Gastroesophageal sphincter (tissue), 4 donors: ENCODE results near the gene SPECC1L. TPM values are rescaled to one million over a fixed set of nuclear protein-coding genes. Genes with fewer than 3 reads are reported as not detected.

Experiments used
- ATAC-seq: fragments of 150-250 bp; one replicate; pipeline ENCODE4 v1.9.1; 2016; ENCODE audit warnings: mild to moderate bottlenecking, moderate library complexity
- H3K27ac ChIP-seq, 4 donors: fragments of 200-600 bp; sonication (generic) in 3 of 4; 1 replicate in 3 of 4; 2 replicates in 1 of 4; pipeline ENCODE4 v1.5.1; 2016 to 2019
- H3K27me3 ChIP-seq: fragments of 200-600 bp; sonication (generic); one replicate; pipeline ENCODE4 v1.5.1; 2019
- H3K36me3 ChIP-seq, 2 donors: fragments of 200-600 bp; sonication (generic); one replicate each; pipeline ENCODE4 v1.5.1; 2019; ENCODE audit warnings: control low read depth in 1 of 2
- H3K4me1 ChIP-seq, 3 donors: fragments of 200-600 bp; sonication (generic); 1 replicate in 2 of 3; 2 replicates in 1 of 3; pipeline ENCODE4 v1.5.1; 2016 to 2019; ENCODE audit warnings: control low read depth in 2 of 3
- H3K4me3 ChIP-seq, 2 donors: fragments of 200-600 bp; sonication (generic); one replicate each; pipeline ENCODE4 v1.5.1; 2019; ENCODE audit warnings: mild to moderate bottlenecking in 1 of 2, moderate library complexity in 1 of 2
- H3K9me3 ChIP-seq, 3 donors: fragments of 200-600 bp; sonication (generic); one replicate each; pipeline ENCODE4 v1.5.1; 2017 to 2019; ENCODE audit warnings: control low read depth in 2 of 3
- CTCF ChIP-seq, 4 experiments: fragments of 200-600 bp in 2 of 4; fragments of 450-650 bp in 2 of 4; sonication (generic) in 1 of 4; IDR thresholded peaks; one replicate each; pipeline ENCODE4 v1.5.1; 2017 to 2019; ENCODE audit warnings: antibody characterized with exemption in 4 of 4, mild to moderate bottlenecking in 2 of 4, moderate library complexity in 2 of 4
- EP300 ChIP-seq: sonication (generic); formaldehyde crosslinking; IDR thresholded peaks from one replicate; pipeline ENCODE4 v1.6.1; 2017; ENCODE audit warnings: antibody characterized with exemption, mild to moderate bottlenecking
- POLR2A ChIP-seq, 2 donors: fragments of 450-650 bp; IDR thresholded peaks; one replicate each; pipeline ENCODE4 v1.6.1; 2017; ENCODE audit warnings: antibody characterized with exemption in 2 of 2, mild to moderate bottlenecking in 2 of 2, moderate library complexity in 1 of 2
- POLR2AphosphoS5 ChIP-seq: sonication (generic); formaldehyde crosslinking; IDR thresholded peaks from one replicate; pipeline ENCODE4 v1.6.1; 2017; ENCODE audit warnings: antibody characterized with exemption
- WGBS, 2 donors: methylation state at CpG; one replicate each; pipeline ENCODE4 v1.1.5; 2018; ENCODE audit warnings: low coverage in 1 of 2; 5-methylcytosine and 5-hydroxymethylcytosine counted together
- total RNA-seq, 4 donors: library from RNA; depleted of rRNA; stranded (reverse); fragments of >200 nt; gene quantifications; one replicate each; pipeline ENCODE4 v1.1.0, GENCODE V29; 2016

SPECC1L gene
- total RNA-seq, 4 donors from 2014 or later = 62.3 to 110 (median 92.5) TPM

GRCh38 chr22:24390156-24390555, 119.5 kb downstream of the SPECC1L start:
- no peak for TF ChIP-seq EP300
- no peak for TF ChIP-seq POLR2AphosphoS5
- no peak for TF ChIP-seq CTCF (IDR thresholded peaks at IDR 0.05)
- no peak for TF ChIP-seq POLR2A (IDR thresholded peaks at IDR 0.05)
- Histone ChIP-seq H3K27me3 (no peaks in the 10 kb centered on the region), H3K9me3 (no peaks in the 10 kb centered on the region), H3K4me3 (no peak overlapping the region), H3K4me1 (peaks cover 7 to 39% (median 9%) of the 10 kb centered on the region in 3 donors), H3K27ac (peak overlapping the region in 3 of 4 donors; percentile 26 to 64 (median 49)), H3K36me3 (peaks cover 0 to 10% of the 10 kb centered on the region in 2 donors)
- 70 to 82% methylated on average over 1 to 2 of the region's 2 CpGs for WGBS, 2 donors
- ATAC-seq = no peak

- Histone ChIP-seq H3K27me3 (no peaks in the 10 kb centered on the region), H3K4me1 (peaks cover 7 to 39% (median 9%) of the 10 kb centered on the region in 3 donors), H3K9me3 (no peaks in the 10 kb centered on the region), H3K4me3 (no peak overlapping the region), H3K27ac (peak overlapping the region in 2 of 4 donors; percentile 62 to 64), H3K36me3 (peaks cover 0 to 15% of the 10 kb centered on the region in 2 donors)
- 39 to 71% methylated on average over 4 to 6 of the region's 7 CpGs for WGBS, 2 donors
- peak; percentile 90 for ATAC-seq
- TF ChIP-seq EP300 (no peak), POLR2AphosphoS5 (no peak), POLR2A (IDR thresholded peaks at IDR 0.05) (no peak), CTCF (IDR thresholded peaks at IDR 0.05) (no peak)
These were observed 119.9 kb downstream of the SPECC1L start for GRCh38 chr22:24390576-24390975.

GRCh38 chr22:24391836-24392217, 121.2 kb downstream of the SPECC1L start:
- H3K27ac ChIP-seq = peak overlapping the region in 3 of 4 donors; percentile 45 to 64 (median 62)
- H3K4me3 ChIP-seq = no peak overlapping the region
- H3K4me1 ChIP-seq = peaks cover 7 to 39% (median 9%) of the 10 kb centered on the region in 3 donors
- peaks cover 0 to 27% of the 10 kb centered on the region in 2 donors for H3K36me3 ChIP-seq
- no peak for TF ChIP-seq EP300
- TF ChIP-seq POLR2A (IDR thresholded peaks at IDR 0.05) = no peak
- no peak for TF ChIP-seq CTCF (IDR thresholded peaks at IDR 0.05)
- no peak for TF ChIP-seq POLR2AphosphoS5
- H3K27me3 ChIP-seq = no peaks in the 10 kb centered on the region
- no peak for ATAC-seq
- no peaks in the 10 kb centered on the region for H3K9me3 ChIP-seq
- WGBS, 2 donors = 84 to 91% methylated on average over 3 of the region's 3 CpGs

- no peaks in the 10 kb centered on the region for H3K27me3 ChIP-seq
- H3K4me3 ChIP-seq = no peak overlapping the region
- peak overlapping the region in 1 of 4 donors; percentile 64 for H3K27ac ChIP-seq
- peaks cover 7 to 39% (median 9%) of the 10 kb centered on the region in 3 donors for H3K4me1 ChIP-seq
- no peak for ATAC-seq
- 74 to 79% methylated on average over 3 to 4 of the region's 4 CpGs for WGBS, 2 donors
- H3K9me3 ChIP-seq = no peaks in the 10 kb centered on the region
- TF ChIP-seq CTCF (IDR thresholded peaks at IDR 0.05) (no peak), EP300 (no peak), POLR2A (IDR thresholded peaks at IDR 0.05) (no peak), POLR2AphosphoS5 (no peak)
- peaks cover 0 to 32% of the 10 kb centered on the region in 2 donors for H3K36me3 ChIP-seq
These were observed 121.7 kb downstream of the SPECC1L start for GRCh38 chr22:24392218-24392931.

- no peak for TF ChIP-seq EP300
- TF ChIP-seq POLR2A (IDR thresholded peaks at IDR 0.05) = no peak
- TF ChIP-seq POLR2AphosphoS5 = no peak
- TF ChIP-seq CTCF (IDR thresholded peaks at IDR 0.05) = no peak
- Histone ChIP-seq H3K4me1 (peaks cover 7 to 39% (median 9%) of the 10 kb centered on the region in 3 donors), H3K36me3 (peaks cover 0 to 36% of the 10 kb centered on the region in 2 donors), H3K9me3 (no peaks in the 10 kb centered on the region), H3K27ac (no peak overlapping the region), H3K27me3 (no peaks in the 10 kb centered on the region), H3K4me3 (no peak overlapping the region)
- 93 to 100% methylated on average over 2 of the region's 2 CpGs for WGBS, 2 donors
- ATAC-seq = no peak
These were observed 122.5 kb downstream of the SPECC1L start for GRCh38 chr22:24393012-24393559.
